Measurements from ENCODE around the gene DCUN1D1. TPM values are rescaled to one million over a fixed set of nuclear protein-coding genes. Genes with fewer than 3 reads are reported as not detected.

The DCUN1D1 gene
- total RNA-seq, 1 experiment from 2014 or later, result 71.7 TPM

GRCh38 chr3:182978387-182978786, 2.0 kb downstream of the DCUN1D1 start:
- no peak overlapping the region for H2AK5ac ChIP-seq (ENCODE audit: insufficient read length, low read length)
- peaks cover 15% of the 10 kb centered on the region; the same call in 1 of the 2 replicates for H3K79me2 ChIP-seq (ENCODE audit: insufficient read depth, low read length)
- H3K4me1 ChIP-seq (ENCODE audit: insufficient read depth, low read length), result peaks cover 4% of the 10 kb centered on the region; the same call in 1 of the 2 replicates
- no peak overlapping the region for H2BK20ac ChIP-seq (ENCODE audit: low read depth, low read length, poor library complexity, severe bottlenecking)
- no peak overlapping the region for H3K9ac ChIP-seq (ENCODE audit: extremely low read depth, insufficient read length, low read length)
- TF ChIP-seq, protein P1, sequence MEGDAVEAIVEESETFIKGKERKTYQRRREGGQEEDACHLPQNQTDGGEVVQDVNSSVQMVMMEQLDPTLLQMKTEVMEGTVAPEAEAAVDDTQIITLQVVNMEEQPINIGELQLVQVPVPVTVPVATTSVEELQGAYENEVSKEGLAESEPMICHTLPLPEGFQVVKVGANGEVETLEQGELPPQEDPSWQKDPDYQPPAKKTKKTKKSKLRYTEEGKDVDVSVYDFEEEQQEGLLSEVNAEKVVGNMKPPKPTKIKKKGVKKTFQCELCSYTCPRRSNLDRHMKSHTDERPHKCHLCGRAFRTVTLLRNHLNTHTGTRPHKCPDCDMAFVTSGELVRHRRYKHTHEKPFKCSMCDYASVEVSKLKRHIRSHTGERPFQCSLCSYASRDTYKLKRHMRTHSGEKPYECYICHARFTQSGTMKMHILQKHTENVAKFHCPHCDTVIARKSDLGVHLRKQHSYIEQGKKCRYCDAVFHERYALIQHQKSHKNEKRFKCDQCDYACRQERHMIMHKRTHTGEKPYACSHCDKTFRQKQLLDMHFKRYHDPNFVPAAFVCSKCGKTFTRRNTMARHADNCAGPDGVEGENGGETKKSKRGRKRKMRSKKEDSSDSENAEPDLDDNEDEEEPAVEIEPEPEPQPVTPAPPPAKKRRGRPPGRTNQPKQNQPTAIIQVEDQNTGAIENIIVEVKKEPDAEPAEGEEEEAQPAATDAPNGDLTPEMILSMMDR (conservative IDR thresholded peaks at IDR 0.05), result no peak
- H2AFZ ChIP-seq (ENCODE audit: low read length), result no peak overlapping the region
- H3T11ph ChIP-seq (ENCODE audit: low read length), result no peak overlapping the region
- no peak overlapping the region for H4K91ac ChIP-seq (ENCODE audit: insufficient read length, low read depth, low read length)
- H3K9me3 ChIP-seq (ENCODE audit: control insufficient read depth, low read depth, low read length), result no peaks in the 10 kb centered on the region
- no peak overlapping the region for H2BK12ac ChIP-seq (ENCODE audit: insufficient read length, low read depth, low read length)
- Mint-ChIP-seq H3K36me3 (ENCODE audit: insufficient read depth in 1 of 3, low read depth in 3 of 3) (no peaks in the 10 kb centered on the region), H3K4me1 (peaks cover 29 to 36% of the 10 kb centered on the region in 2 experiments), H3K9me3 (no peaks in the 10 kb centered on the region), H3K27me3 (ENCODE audit: low read depth) (no peaks in the 10 kb centered on the region), H3K27ac (peak overlapping the region in 1 of 3 experiments; percentile 78; a peak in 1 of 7 replicates), H3K4me3 (peak overlapping the region; percentile 92 to 94; a peak in 4 of 5 replicates)
- H2BK15ac ChIP-seq (ENCODE audit: low read depth, low read length), result no peak overlapping the region
- H3K79me1 ChIP-seq (ENCODE audit: insufficient read depth, low read depth, low read length, poor library complexity, severe bottlenecking), result no peaks in the 10 kb centered on the region
- no peak overlapping the region for H3K27ac ChIP-seq (ENCODE audit: insufficient read length, low read depth, low read length)
- WGBS (ENCODE audit: extremely low coverage, insufficient read length, low lambda C conversion rate), result no CpG with 5 or more reads among the region's 5 CpGs
- peak overlapping the region; percentile 65 for H3K4me2 ChIP-seq (ENCODE audit: insufficient read depth, insufficient read length, low read length)
- H3K18ac ChIP-seq (ENCODE audit: insufficient read length, low read depth, low read length), result no peak overlapping the region
- no peak overlapping the region for H2BK120ac ChIP-seq (ENCODE audit: low read depth, low read length, poor library complexity, severe bottlenecking)
- H3K4ac ChIP-seq (ENCODE audit: low read depth, low read length), result no peak overlapping the region
- no peaks in the 10 kb centered on the region for H4K20me1 ChIP-seq (ENCODE audit: control insufficient read depth, insufficient read depth, insufficient read length)
- no peak for DNase-seq
- H4K5ac ChIP-seq (ENCODE audit: insufficient read length, low read depth, low read length), result no peak overlapping the region
- H3K27me3 ChIP-seq (ENCODE audit: insufficient read depth, low read length), result no peaks in the 10 kb centered on the region
- H3K14ac ChIP-seq (ENCODE audit: insufficient read depth, low read length), result no peak overlapping the region; the same call in 1 of the 2 replicates
- H2BK5ac ChIP-seq (ENCODE audit: insufficient read length, low read length), result no peak overlapping the region
- H3K23me2 ChIP-seq (ENCODE audit: insufficient read length, low read depth, low read length, poor library complexity, severe bottlenecking), result no peaks in the 10 kb centered on the region
- no peak overlapping the region for H3K23ac ChIP-seq (ENCODE audit: insufficient read length, low read depth, low read length)
- no peak overlapping the region for H3K56ac ChIP-seq (ENCODE audit: insufficient read length, low read depth, low read length)
- H4K8ac ChIP-seq (replicated peaks; ENCODE audit: insufficient read length, low read depth, low read length), result no peak overlapping the region
